ENCODE data around the gene RBBP8NL. TPM values are rescaled to one million over a fixed set of nuclear protein-coding genes. Genes with fewer than 3 reads are reported as not detected.
"Not testable (repeated sequence)": the region's sequence is repeated elsewhere in the genome, so short reads cannot be mapped to it uniquely, and the experiment has no call there.

RBBP8NL gene
- total RNA-seq, 1 donor: not detected

DNA sequence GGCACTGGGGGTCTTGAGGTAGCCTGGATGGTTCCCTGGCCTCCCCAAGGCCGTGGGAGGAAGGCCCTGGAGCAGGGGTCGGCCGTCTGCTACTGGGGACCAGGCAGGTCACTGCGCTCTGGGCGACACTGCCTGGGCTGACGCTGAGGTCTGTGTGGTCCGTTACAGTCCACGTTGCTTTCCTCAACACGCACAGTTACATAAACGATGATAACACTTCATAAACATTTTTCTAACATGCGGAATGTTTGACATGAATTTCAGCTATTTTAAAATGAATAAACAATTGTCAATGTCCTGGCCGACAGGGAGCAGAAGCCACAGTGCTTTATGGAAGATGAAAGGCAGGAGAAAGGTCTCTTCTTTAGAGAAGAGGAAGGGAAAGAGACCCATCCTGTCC lies 10.2 kb upstream of the RBBP8NL start:
- no peaks in the 10 kb centered on the region for H3K27me3 ChIP-seq (ENCODE audit: insufficient read depth, low read length)

DNA sequence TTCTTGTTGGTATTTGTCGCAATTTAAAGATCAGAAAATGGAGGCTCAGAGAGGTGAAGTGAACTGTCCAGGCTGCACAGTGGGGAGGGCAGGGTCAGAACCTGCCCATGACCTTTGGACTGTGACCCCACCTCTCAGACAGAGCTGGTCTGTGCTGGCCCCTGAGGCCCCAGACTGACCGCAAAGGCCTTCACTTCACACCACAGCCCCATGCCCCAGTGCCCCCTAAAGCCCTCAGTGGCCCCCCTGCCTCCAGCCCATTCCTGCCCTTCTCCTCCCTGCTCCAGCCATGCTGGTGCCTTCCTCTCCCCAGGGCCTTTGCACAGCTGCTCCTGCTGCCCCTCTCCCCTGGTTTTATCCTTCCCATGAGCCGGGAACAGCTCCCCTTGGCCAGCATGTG lies 9.4 kb upstream of the RBBP8NL start:
- no peaks in the 10 kb centered on the region for H3K27me3 ChIP-seq (ENCODE audit: insufficient read depth, low read length)
- no peaks in the 10 kb centered on the region for H3K4me1 ChIP-seq (ENCODE audit: insufficient read depth, low read length)
- H3K4me3 ChIP-seq (ENCODE audit: low read length): no peak overlapping the region
- no peaks in the 10 kb centered on the region for H3K9me3 ChIP-seq (ENCODE audit: low read depth, low read length)

More for the DNA sequence above, 10.2 kb upstream of the RBBP8NL start:
- no peak overlapping the region for H3K4me3 ChIP-seq (ENCODE audit: low read length)
- no peaks in the 10 kb centered on the region for H3K4me1 ChIP-seq (ENCODE audit: insufficient read depth, low read length)
- H3K9me3 ChIP-seq (ENCODE audit: low read depth, low read length): no peaks in the 10 kb centered on the region

GRCh38 chr20:62433658-62434497 lies 6.5 kb upstream of the RBBP8NL start:
- Histone ChIP-seq H3K9me3 (ENCODE audit: low read depth, low read length) (no peaks in the 10 kb centered on the region), H3K4me3 (ENCODE audit: low read length) (no peak overlapping the region), H3K4me1 (ENCODE audit: insufficient read depth, low read length) (no peaks in the 10 kb centered on the region), H3K27me3 (ENCODE audit: insufficient read depth, low read length) (no peaks in the 10 kb centered on the region)

DNA sequence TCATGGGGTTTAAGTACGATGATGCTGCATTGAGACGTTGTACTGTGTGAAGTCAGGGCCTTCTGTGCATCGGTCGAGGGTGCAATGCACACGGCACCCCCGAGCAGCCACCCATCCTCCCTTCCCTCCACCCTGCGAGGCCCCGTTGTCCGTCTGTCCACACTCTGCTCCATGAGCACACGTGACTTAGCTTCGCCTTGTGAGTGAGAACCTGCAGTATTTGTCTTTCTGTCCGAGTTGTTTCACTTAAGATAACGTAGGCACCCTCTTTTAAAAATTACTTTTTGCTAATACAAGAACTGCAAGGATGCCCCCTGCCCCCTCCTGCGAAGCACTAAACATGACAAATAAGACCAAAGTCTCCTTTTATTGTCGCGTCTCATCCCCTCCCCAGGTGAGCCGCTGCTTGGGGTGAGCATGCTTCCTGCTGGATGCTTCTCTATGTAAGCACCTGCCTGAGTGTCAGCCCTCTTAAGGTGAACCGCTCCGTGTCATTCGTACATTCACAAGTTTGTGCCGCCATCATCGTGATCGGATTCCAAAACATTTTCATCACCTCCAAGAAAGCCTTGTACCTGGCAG lies 3.6 kb upstream of the RBBP8NL start:
- H3K27me3 ChIP-seq (ENCODE audit: insufficient read depth, low read length): no peaks in the 10 kb centered on the region
- H3K4me1 ChIP-seq (ENCODE audit: insufficient read depth, low read length): no peaks in the 10 kb centered on the region
- no peaks in the 10 kb centered on the region for H3K9me3 ChIP-seq (ENCODE audit: low read depth, low read length)
- H3K4me3 ChIP-seq (ENCODE audit: low read length): no peak overlapping the region

DNA sequence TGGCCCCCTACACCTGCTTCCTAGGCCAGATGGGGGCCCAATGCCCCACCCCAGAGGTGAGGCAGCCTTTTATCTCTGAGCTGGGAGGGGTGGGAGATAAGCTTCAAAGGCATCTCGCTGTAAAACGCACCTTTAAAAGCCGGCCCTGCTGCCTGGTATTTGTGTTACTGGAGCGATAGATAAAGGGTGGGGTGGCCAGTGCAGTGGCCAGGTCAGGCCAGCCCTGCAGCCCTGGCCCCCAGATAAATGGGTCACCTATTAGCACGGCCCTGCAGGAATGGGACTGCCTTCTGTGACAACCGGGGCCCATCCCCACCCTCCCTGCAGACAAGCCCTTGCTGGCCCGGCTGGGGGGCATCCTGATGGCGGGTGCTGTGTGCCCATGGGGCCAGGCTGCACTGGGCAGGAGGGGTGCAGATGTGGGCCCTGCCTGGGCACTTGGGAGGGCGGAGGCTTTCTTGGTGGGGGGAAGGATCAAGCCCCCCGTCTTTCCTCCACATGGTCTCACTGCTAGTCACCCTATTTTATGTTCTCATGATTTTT lies 3.0 kb upstream of the RBBP8NL start:
- Histone ChIP-seq H3K27me3 (ENCODE audit: insufficient read depth, low read length) (no peaks in the 10 kb centered on the region), H3K9me3 (ENCODE audit: low read depth, low read length) (no peaks in the 10 kb centered on the region), H3K4me3 (ENCODE audit: low read length) (no peak overlapping the region), H3K4me1 (ENCODE audit: insufficient read depth, low read length) (no peaks in the 10 kb centered on the region)

GRCh38 chr20:62429455-62430310 lies 2.3 kb upstream of the RBBP8NL start:
- H3K4me1 ChIP-seq (ENCODE audit: insufficient read depth, low read length): no peaks in the 10 kb centered on the region
- H3K27me3 ChIP-seq (ENCODE audit: insufficient read depth, low read length): no peaks in the 10 kb centered on the region
- H3K4me3 ChIP-seq (ENCODE audit: low read length): no peak overlapping the region

GRCh38 chr20:62428396-62429295 lies 1.3 kb upstream of the RBBP8NL start:
- Histone ChIP-seq H3K4me3 (ENCODE audit: low read length) (no peak overlapping the region), H3K27me3 (ENCODE audit: insufficient read depth, low read length) (no peaks in the 10 kb centered on the region), H3K9me3 (ENCODE audit: low read depth, low read length) (no peaks in the 10 kb centered on the region)

More at GRCh38 chr20:62429455-62430310, 2.3 kb upstream of the RBBP8NL start:
- no peaks in the 10 kb centered on the region for H3K9me3 ChIP-seq (ENCODE audit: low read depth, low read length)

DNA sequence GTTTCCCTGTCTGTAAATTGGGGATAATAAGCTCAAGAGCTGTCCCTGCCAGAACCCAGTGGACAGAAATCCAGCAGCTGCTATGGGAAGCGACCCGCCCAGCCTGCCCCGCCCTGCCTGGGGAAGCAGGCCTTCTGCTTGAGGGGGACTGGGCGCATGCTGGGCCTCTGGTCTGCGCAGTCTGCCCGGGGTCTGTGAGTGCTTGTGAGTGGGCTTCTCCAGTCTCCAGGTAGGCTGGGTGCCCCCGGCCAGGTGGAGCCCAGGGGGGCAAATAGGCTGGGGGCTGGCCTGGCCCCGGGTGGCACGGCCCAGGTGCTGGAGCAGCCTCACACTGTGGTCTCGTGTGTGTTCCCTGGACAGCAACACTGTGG lies 648 bp upstream of the RBBP8NL start:
- Histone ChIP-seq H3K27me3 (ENCODE audit: insufficient read depth, low read length) (no peaks in the 10 kb centered on the region), H3K4me1 (ENCODE audit: insufficient read depth, low read length) (no peaks in the 10 kb centered on the region), H3K4me3 (ENCODE audit: low read length) (no peak overlapping the region), H3K9me3 (ENCODE audit: low read depth, low read length) (no peaks in the 10 kb centered on the region)

More at GRCh38 chr20:62428396-62429295, 1.3 kb upstream of the RBBP8NL start:
- no peaks in the 10 kb centered on the region for H3K4me1 ChIP-seq (ENCODE audit: insufficient read depth, low read length)

DNA sequence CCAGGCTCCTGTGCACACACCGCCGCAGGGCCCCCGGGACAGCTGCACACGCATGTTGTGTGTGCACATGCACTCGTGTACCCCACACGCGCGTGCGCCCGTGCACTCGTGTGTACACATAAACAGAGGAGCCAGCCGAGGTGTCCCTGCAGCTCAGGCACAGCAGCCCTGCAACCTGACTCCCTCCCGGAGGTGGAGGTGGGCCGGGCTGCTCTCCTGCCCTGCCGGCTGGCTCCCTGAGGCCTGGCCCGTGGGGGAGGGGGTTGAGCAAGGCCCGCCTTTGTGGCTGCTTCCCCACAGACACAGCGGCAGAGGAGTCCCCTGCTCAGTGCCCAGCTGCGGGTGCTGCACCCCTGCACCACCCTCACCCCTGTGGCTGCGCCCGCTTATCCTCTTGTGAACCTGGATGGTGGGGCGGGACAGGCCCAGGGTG lies 624 bp downstream of the RBBP8NL start:
- Histone ChIP-seq H3K4me1 (ENCODE audit: insufficient read depth, low read length) (no peaks in the 10 kb centered on the region), H3K9me3 (ENCODE audit: low read depth, low read length) (no peaks in the 10 kb centered on the region), H3K4me3 (ENCODE audit: low read length) (no peak overlapping the region), H3K27me3 (ENCODE audit: insufficient read depth, low read length) (no peaks in the 10 kb centered on the region)

- H3K9me3 ChIP-seq (ENCODE audit: low read depth, low read length); H3K27me3 ChIP-seq (ENCODE audit: insufficient read depth, low read length); H3K4me3 ChIP-seq (ENCODE audit: low read length); H3K4me1 ChIP-seq (ENCODE audit: insufficient read depth, low read length): not testable (repeated sequence)
Observed at GRCh38 chr20:62426059-62426348, 1.3 kb downstream of the RBBP8NL start.

DNA sequence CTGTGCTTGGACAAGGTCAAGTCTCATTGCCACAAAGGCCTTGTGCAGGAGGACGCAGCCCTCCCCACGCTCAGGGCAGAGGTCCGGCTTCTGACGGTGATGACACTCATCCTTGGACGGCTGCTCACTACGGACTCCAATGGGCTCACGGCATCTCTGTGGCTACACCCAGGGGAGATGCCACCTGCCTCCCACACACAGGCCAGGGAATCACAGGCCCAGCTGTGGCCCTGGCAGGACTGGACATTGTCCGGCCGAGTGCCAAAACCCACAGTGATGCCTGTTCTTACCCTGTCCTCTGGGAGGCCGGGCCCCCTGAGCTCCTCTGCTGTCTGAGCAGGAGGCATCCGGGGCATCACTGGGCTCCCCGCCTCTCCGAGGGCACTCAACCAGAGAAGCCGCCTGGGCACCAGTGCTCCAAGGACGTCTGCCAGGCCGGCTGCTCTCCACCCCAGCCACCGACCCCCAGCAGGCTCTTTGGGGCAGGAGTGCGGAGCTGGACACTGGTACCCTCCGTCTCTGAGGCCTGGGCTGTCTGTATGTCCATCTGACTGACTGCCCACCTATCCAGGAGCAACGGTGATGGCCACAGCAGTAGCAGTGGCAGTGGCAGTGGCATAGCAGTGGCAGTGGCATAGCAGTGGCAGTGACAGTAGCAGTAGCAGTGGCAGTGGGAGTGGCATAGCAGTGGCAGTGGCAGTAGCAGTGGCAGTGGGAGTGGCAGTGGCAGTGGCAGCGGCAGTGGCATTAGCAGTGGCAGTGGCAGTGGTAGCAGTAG lies 1.9 kb downstream of the RBBP8NL start:
- H3K4me1 ChIP-seq (ENCODE audit: insufficient read depth, low read length): no peaks in the 10 kb centered on the region
- H3K4me3 ChIP-seq (ENCODE audit: low read length): no peak overlapping the region
- H3K27me3 ChIP-seq (ENCODE audit: insufficient read depth, low read length): no peaks in the 10 kb centered on the region
- H3K9me3 ChIP-seq (ENCODE audit: low read depth, low read length): no peaks in the 10 kb centered on the region

- H3K27me3 ChIP-seq (ENCODE audit: insufficient read depth, low read length): no peaks in the 10 kb centered on the region
- H3K4me1 ChIP-seq (ENCODE audit: insufficient read depth, low read length): no peaks in the 10 kb centered on the region
- H3K9me3 ChIP-seq (ENCODE audit: low read depth, low read length): no peaks in the 10 kb centered on the region
- no peak overlapping the region for H3K4me3 ChIP-seq (ENCODE audit: low read length)
Observed at GRCh38 chr20:62424249-62425107, 2.9 kb downstream of the RBBP8NL start.

GRCh38 chr20:62423326-62423706 lies 4.0 kb downstream of the RBBP8NL start:
- H3K4me3 ChIP-seq (ENCODE audit: low read length): no peak overlapping the region
- no peaks in the 10 kb centered on the region for H3K27me3 ChIP-seq (ENCODE audit: insufficient read depth, low read length)
- no peaks in the 10 kb centered on the region for H3K4me1 ChIP-seq (ENCODE audit: insufficient read depth, low read length)
- no peaks in the 10 kb centered on the region for H3K9me3 ChIP-seq (ENCODE audit: low read depth, low read length)
